Endodermal cell (in vitro differentiated cells): Measurements from ENCODE around the gene TTC21A. TPM values are rescaled to one million over a fixed set of nuclear protein-coding genes. Genes with fewer than 3 reads are reported as not detected.

Source experiments
- DNase-seq: peaks from one replicate; pipeline ENCODE4 v3.0.0-alpha.2; 2017
- H3K27ac ChIP-seq: 2 replicates; pipeline ENCODE4 v1.5.1; 2013; ENCODE audit warnings: mild to moderate bottlenecking, low read depth, low read length, moderate library complexity
- H3K27me3 ChIP-seq: 2 replicates; pipeline ENCODE4 v1.6.1; 2013; ENCODE audit warnings: mild to moderate bottlenecking, low read length, moderate library complexity; ENCODE audit not compliant: insufficient read depth, control insufficient read depth, poor library complexity, severe bottlenecking
- H3K36me3 ChIP-seq: 2 replicates; pipeline ENCODE4 v1.7.0; 2013; ENCODE audit warnings: mild to moderate bottlenecking, low read length, moderate library complexity; ENCODE audit not compliant: control insufficient read depth, insufficient read depth
- H3K4me1 ChIP-seq: one replicate; pipeline ENCODE4 v1.7.0; 2013; ENCODE audit warnings: low read length; ENCODE audit not compliant: control insufficient read depth, insufficient read depth
- H3K4me3 ChIP-seq: 2 replicates; pipeline ENCODE4 v1.5.1; 2013; ENCODE audit warnings: mild to moderate bottlenecking, low read length, moderate library complexity
- H3K9ac ChIP-seq: 2 replicates; pipeline ENCODE4 v1.6.1; 2013; ENCODE audit warnings: mild to moderate bottlenecking, low read length, moderate library complexity; ENCODE audit not compliant: poor library complexity, severe bottlenecking; ENCODE audit errors: extremely low read depth
- H3K9me3 ChIP-seq: 2 replicates; pipeline ENCODE4 v1.6.1; 2013; ENCODE audit warnings: mild to moderate bottlenecking, low read length, moderate library complexity; ENCODE audit not compliant: control insufficient read depth
- H3K27ac Mint-ChIP-seq: 2 replicates; pipeline ENCODE4 v1.8.0; 2020; ENCODE audit warnings: mixed read lengths
- H3K27me3 Mint-ChIP-seq: 2 replicates; pipeline ENCODE4 v1.8.0; 2021; ENCODE audit warnings: mild to moderate bottlenecking, mixed read lengths; ENCODE audit not compliant: insufficient read depth
- H3K36me3 Mint-ChIP-seq: 2 replicates; pipeline ENCODE4 v1.8.0; 2020; ENCODE audit warnings: low read depth, mixed read lengths
- H3K4me1 Mint-ChIP-seq: 2 replicates; pipeline ENCODE4 v1.8.0; 2020; ENCODE audit warnings: mixed read lengths
- H3K4me3 Mint-ChIP-seq: 2 replicates; pipeline ENCODE4 v1.8.0; 2020; ENCODE audit warnings: mild to moderate bottlenecking, moderate library complexity, mixed read lengths
- H3K9me3 Mint-ChIP-seq: 2 replicates; pipeline ENCODE4 v1.8.0; 2020; ENCODE audit warnings: mild to moderate bottlenecking, mixed read lengths
- WGBS, 2 experiments: methylation state at CpG; one replicate each; pipeline versions ENCODE4 v1.1.5 to v1.1.7; 2013; ENCODE audit warnings: missing lambda C conversion rate in 2 of 2, mixed read lengths in 1 of 2; ENCODE audit not compliant: insufficient coverage in 1 of 2, insufficient read length in 1 of 2; 5-methylcytosine and 5-hydroxymethylcytosine counted together
- total RNA-seq, 2 donors: library from RNA; stranded (reverse); fragmentation: NEBNext Ultra II Directional in 1 of 2; extraction: Animal tissue kit (Norgen Biotek cat#: 25700) in 1 of 2; gene quantifications; 2 replicates in 1 of 2; 3 replicates in 1 of 2; pipeline ENCODE4 v1.2.1, GENCODE V29; 2021
- TF ChIP-seq, protein P1 (sequence below): fragments of 200-600 bp; sonication (generic); conservative IDR thresholded peaks from 2 replicates; pipeline ENCODE4 v1.5.0; 2021; ENCODE audit warnings: antibody characterized with exemption, mild to moderate bottlenecking

The TTC21A gene
- total RNA-seq, 2 donors from 2014 or later, result 5.7 to 5.8 TPM

DNA sequence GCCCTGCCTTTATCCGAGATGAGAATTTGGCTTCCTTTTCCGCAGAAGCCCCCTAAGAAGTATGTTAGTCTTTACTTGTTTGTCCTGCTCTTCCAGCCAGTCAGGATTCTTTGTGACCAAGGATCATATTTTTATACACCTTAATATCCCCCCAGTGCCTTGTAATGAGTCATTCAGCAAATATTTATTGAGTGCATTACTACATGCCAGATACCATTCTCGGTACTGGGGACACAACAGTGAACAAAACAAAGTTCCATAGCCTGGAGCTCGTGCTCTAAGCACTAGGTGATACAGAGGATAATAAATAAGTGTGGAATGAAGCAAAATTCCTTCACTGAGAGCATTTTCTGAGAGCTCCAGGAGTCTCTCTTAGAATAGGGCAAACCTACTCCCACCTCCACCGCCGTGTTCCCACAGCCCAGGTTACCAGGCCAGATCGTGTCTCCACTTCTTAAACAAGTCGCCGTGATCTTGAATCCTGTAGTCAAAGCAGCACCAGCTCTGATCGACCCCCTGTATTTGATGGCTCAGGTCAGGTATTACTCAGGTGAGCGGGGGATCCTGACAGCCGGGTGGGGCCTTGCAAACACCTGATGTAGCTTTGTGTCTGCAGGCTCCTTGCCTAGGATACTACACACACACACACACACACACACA, 18.5 kb downstream of the TTC21A start:
- no peak overlapping the region for H3K4me3 ChIP-seq
- no peaks in the 10 kb centered on the region for H3K4me1 ChIP-seq
- peaks cover 4% of the 10 kb centered on the region for H3K4me1 Mint-ChIP-seq
- no peak for DNase-seq
- no peak overlapping the region for H3K9ac ChIP-seq
- H3K9me3 Mint-ChIP-seq, result no peaks in the 10 kb centered on the region
- no peaks in the 10 kb centered on the region for H3K27me3 Mint-ChIP-seq
- no peaks in the 10 kb centered on the region for H3K9me3 ChIP-seq
- H3K27ac Mint-ChIP-seq, result no peak overlapping the region
- H3K27ac ChIP-seq, result no peak overlapping the region
- no peaks in the 10 kb centered on the region for H3K36me3 ChIP-seq
- H3K27me3 ChIP-seq, result no peaks in the 10 kb centered on the region
- H3K36me3 Mint-ChIP-seq, result no peaks in the 10 kb centered on the region
- TF ChIP-seq, protein P1, sequence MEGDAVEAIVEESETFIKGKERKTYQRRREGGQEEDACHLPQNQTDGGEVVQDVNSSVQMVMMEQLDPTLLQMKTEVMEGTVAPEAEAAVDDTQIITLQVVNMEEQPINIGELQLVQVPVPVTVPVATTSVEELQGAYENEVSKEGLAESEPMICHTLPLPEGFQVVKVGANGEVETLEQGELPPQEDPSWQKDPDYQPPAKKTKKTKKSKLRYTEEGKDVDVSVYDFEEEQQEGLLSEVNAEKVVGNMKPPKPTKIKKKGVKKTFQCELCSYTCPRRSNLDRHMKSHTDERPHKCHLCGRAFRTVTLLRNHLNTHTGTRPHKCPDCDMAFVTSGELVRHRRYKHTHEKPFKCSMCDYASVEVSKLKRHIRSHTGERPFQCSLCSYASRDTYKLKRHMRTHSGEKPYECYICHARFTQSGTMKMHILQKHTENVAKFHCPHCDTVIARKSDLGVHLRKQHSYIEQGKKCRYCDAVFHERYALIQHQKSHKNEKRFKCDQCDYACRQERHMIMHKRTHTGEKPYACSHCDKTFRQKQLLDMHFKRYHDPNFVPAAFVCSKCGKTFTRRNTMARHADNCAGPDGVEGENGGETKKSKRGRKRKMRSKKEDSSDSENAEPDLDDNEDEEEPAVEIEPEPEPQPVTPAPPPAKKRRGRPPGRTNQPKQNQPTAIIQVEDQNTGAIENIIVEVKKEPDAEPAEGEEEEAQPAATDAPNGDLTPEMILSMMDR, result no peak
- no peak overlapping the region for H3K4me3 Mint-ChIP-seq
- 83 to 94% methylated on average over 9 to 12 of the region's 12 CpGs for WGBS, 2 experiments

DNA sequence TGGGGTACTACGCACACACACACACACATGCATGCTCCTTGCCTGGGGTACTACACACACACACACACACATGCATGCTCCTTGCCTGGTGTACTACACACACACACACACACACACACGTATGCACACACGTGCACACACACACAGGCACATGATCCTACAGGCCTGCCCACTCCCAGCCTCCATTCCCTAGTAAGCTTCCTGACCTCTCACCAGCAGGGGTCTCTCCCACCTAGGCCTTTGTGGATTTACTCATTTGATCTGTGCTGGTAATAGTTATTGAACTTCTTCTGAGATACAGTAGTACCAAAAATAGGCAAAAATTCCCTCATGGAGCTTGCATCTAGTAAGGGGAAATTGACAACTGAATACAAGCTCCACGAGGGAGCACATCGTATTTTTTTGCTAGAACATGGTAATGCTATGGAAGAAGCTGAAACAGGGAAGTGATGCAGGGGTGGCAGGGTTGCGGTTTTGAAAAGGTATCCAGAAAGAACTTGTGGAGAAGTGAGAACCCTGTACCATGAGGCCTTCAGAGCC, 19.1 kb downstream of the TTC21A start:
- Histone ChIP-seq H3K27ac (no peak overlapping the region), H3K36me3 (no peaks in the 10 kb centered on the region), H3K27me3 (no peaks in the 10 kb centered on the region), H3K4me1 (no peaks in the 10 kb centered on the region), H3K4me3 (no peak overlapping the region), H3K9me3 (no peaks in the 10 kb centered on the region), H3K9ac (no peak overlapping the region)
- Mint-ChIP-seq H3K36me3 (no peaks in the 10 kb centered on the region), H3K4me3 (no peak overlapping the region), H3K27ac (no peak overlapping the region), H3K27me3 (no peaks in the 10 kb centered on the region), H3K9me3 (no peaks in the 10 kb centered on the region), H3K4me1 (peaks cover 9% of the 10 kb centered on the region)
- WGBS, 2 experiments, result 64 to 72% methylated on average over 3 to 6 of the region's 6 CpGs
- DNase-seq, result peak; percentile 89
- TF ChIP-seq, protein P1, result peak; percentile 77

DNA sequence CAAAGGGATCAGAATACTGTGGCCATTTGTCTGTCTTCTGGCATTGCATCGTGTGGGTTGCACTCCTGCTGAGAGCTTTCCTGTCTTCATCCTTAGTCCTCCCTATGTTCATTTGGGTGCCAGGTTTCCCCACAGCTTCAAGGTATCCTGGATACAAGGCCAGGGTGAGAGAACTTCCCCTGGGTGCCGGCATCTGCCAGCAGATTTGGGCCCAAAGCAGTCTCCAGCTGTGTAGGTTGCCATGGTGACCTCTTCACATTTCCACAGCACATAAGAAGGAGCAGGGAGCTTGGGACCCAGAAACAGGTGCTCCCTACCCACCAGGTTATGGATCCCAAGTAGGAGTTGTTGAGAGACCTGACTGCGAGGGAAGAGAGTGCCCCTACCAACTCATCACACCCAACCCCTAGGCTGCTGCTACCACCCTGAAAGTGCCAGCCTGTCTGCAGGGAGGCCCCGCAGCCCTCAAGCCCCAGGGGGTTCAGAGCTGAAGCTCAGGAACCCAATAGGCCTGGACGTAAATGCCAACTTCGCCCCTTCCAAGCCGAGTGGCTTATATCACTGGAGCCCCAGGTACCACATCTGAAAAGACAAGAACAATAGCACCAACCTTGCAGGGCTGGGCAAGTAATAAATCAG, 19.9 kb downstream of the TTC21A start:
- Mint-ChIP-seq H3K9me3 (no peaks in the 10 kb centered on the region), H3K36me3 (no peaks in the 10 kb centered on the region), H3K4me1 (peaks cover 9% of the 10 kb centered on the region), H3K4me3 (no peak overlapping the region), H3K27me3 (no peaks in the 10 kb centered on the region), H3K27ac (no peak overlapping the region)
- no peak overlapping the region for H3K4me3 ChIP-seq
- no peaks in the 10 kb centered on the region for H3K27me3 ChIP-seq
- DNase-seq, result no peak
- TF ChIP-seq, protein P1, result no peak
- H3K9me3 ChIP-seq, result no peaks in the 10 kb centered on the region
- H3K4me1 ChIP-seq, result no peaks in the 10 kb centered on the region
- 76 to 83% methylated on average over 5 to 7 of the region's 7 CpGs for WGBS, 2 experiments
- no peaks in the 10 kb centered on the region for H3K36me3 ChIP-seq
- no peak overlapping the region for H3K27ac ChIP-seq
- H3K9ac ChIP-seq, result no peak overlapping the region
